Gastroesophageal sphincter (tissue), 3 donors: Measurements from ENCODE around the gene PPP2R5E.

Experiments
- EP300 ChIP-seq: sonication (generic); formaldehyde crosslinking; IDR thresholded peaks from one replicate; pipeline ENCODE4 v1.6.1; 2017; ENCODE audit warnings: antibody characterized with exemption, mild to moderate bottlenecking
- POLR2A ChIP-seq, 2 donors: fragments of 450-650 bp; IDR thresholded peaks; one replicate each; pipeline ENCODE4 v1.6.1; 2017; ENCODE audit warnings: antibody characterized with exemption in 2 of 2, mild to moderate bottlenecking in 2 of 2, moderate library complexity in 1 of 2
- POLR2AphosphoS5 ChIP-seq: sonication (generic); formaldehyde crosslinking; IDR thresholded peaks from one replicate; pipeline ENCODE4 v1.6.1; 2017; ENCODE audit warnings: antibody characterized with exemption
- TF ChIP-seq, protein P1 (sequence below), 4 experiments: fragments of 200-600 bp in 2 of 4; fragments of 450-650 bp in 2 of 4; sonication (generic) in 1 of 4; IDR thresholded peaks; one replicate each; pipeline ENCODE4 v1.5.1; 2017 to 2019; ENCODE audit warnings: antibody characterized with exemption in 4 of 4, mild to moderate bottlenecking in 2 of 4, moderate library complexity in 2 of 4

DNA sequence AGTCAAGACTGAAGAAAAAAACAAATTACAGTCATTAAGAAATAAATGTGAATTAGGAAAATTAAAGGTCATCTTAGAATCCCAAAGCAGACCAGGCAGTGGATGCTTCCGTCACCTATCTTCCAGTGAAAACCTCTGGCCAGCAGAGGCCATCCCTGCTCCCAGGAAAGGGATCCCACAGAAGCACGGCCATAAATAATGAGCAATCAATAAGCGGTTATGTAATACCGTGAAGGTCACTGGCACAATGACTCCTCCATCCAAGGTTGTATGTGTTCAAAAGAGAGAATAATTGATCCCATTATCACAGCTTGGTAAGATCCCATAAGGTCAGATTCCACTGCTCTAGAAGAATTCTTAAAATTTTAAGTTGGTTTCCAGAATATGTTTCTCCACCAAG, 85.7 kb downstream of the PPP2R5E start:
- TF ChIP-seq POLR2AphosphoS5 (no peak), POLR2A (IDR thresholded peaks at IDR 0.05) (no peak), EP300 (no peak)
- TF ChIP-seq, protein P1, sequence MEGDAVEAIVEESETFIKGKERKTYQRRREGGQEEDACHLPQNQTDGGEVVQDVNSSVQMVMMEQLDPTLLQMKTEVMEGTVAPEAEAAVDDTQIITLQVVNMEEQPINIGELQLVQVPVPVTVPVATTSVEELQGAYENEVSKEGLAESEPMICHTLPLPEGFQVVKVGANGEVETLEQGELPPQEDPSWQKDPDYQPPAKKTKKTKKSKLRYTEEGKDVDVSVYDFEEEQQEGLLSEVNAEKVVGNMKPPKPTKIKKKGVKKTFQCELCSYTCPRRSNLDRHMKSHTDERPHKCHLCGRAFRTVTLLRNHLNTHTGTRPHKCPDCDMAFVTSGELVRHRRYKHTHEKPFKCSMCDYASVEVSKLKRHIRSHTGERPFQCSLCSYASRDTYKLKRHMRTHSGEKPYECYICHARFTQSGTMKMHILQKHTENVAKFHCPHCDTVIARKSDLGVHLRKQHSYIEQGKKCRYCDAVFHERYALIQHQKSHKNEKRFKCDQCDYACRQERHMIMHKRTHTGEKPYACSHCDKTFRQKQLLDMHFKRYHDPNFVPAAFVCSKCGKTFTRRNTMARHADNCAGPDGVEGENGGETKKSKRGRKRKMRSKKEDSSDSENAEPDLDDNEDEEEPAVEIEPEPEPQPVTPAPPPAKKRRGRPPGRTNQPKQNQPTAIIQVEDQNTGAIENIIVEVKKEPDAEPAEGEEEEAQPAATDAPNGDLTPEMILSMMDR (IDR thresholded peaks at IDR 0.05), result no peak
